GM10248 (cell line): ENCODE measurements around the gene PRR5L.

ENCODE experiments used
- CTCF ChIA-PET: fragments of 300-600 bp; sonication (Branson Sonifier 250); formaldehyde crosslinking; extraction: SDS; loops from one replicate; lab custom pipeline; 2021; ENCODE audit warnings: antibody characterized with exemption; lab: Yijun Ruan, JAX
- POLR2A ChIA-PET: fragments of 350-650 bp; sonication (Branson Sonifier 250); formaldehyde crosslinking; extraction: SDS; loops from one replicate; lab custom pipeline; 2020; ENCODE audit warnings: antibody characterized with exemption; lab: Yijun Ruan, JAX
- DNase-seq: peaks from one replicate; pipeline ENCODE4 v3.0.0; 2012; ENCODE audit errors: extremely low spot score
- CTCF ChIP-seq: IDR thresholded peaks from 2 replicates; pipeline ENCODE4 v1.5.1; 2012; ENCODE audit warnings: mild to moderate bottlenecking, low read depth; ENCODE audit errors: extremely low read depth, missing control alignments, control extremely low read depth

Gene PRR5L

GRCh38 chr11:36385121-36385970 lies 89.3 kb downstream of the PRR5L start:
- ChIA-PET CTCF (interaction anchor here (0.9 to 1.5 kb wide), 3 partner anchors 13 to 94 kb away, joined by 3 to 4 read pairs (median 3); no protein-coding TSS in a partner anchor), POLR2A (no interaction called here)
- no peak for TF ChIP-seq CTCF
- no peak for DNase-seq

GRCh38 chr11:36386411-36386810 lies 90.3 kb downstream of the PRR5L start:
- ChIA-PET CTCF (interaction anchor here (1.0 kb wide), 1 partner anchor 10 kb away, joined by 4 read pairs; no protein-coding TSS in a partner anchor), POLR2A (no interaction called here)
- DNase-seq: no peak
- TF ChIP-seq CTCF: no peak

GRCh38 chr11:36388071-36388470 lies 92.0 kb downstream of the PRR5L start:
- ChIA-PET CTCF (interaction anchor here (0.8 to 1.3 kb wide), 2 partner anchors 13 to 97 kb away, joined by 3 to 4 read pairs; no protein-coding TSS in a partner anchor), POLR2A (no interaction called here)
- no peak for DNase-seq
- TF ChIP-seq CTCF: no peak

GRCh38 chr11:36388951-36389350 lies 92.9 kb downstream of the PRR5L start:
- POLR2A ChIA-PET: no interaction called here
- no peak for DNase-seq
- CTCF ChIA-PET: interaction anchor here (1.4 kb wide), 1 partner anchor 11 kb away, joined by 3 read pairs; no protein-coding TSS in a partner anchor
- TF ChIP-seq CTCF: no peak

GRCh38 chr11:36389811-36390210 lies 93.7 kb downstream of the PRR5L start:
- CTCF ChIA-PET: interaction anchor here (1.4 kb wide), 1 partner anchor 12 kb away, joined by 3 read pairs; no protein-coding TSS in a partner anchor
- DNase-seq: no peak
- TF ChIP-seq CTCF: no peak
- POLR2A ChIA-PET: interaction anchor here (0.7 kb wide), 2 partner anchors 108 to 1361 kb away, joined by 3 to 4 read pairs; no protein-coding TSS in a partner anchor

- no peak for DNase-seq
- no peak for TF ChIP-seq CTCF
- CTCF ChIA-PET: no interaction called here
- POLR2A ChIA-PET: no interaction called here
These were observed 94.9 kb downstream of the PRR5L start for GRCh38 chr11:36390963-36391471.
